ENCODE results near the gene PRRT2.
A peak's percentile ranks its signal among the peaks of the same experiment; 100 is the strongest.
"Not testable (repeated sequence)": the region's sequence is repeated elsewhere in the genome, so short reads cannot be mapped to it uniquely, and the experiment has no call there.

Gene PRRT2

DNA sequence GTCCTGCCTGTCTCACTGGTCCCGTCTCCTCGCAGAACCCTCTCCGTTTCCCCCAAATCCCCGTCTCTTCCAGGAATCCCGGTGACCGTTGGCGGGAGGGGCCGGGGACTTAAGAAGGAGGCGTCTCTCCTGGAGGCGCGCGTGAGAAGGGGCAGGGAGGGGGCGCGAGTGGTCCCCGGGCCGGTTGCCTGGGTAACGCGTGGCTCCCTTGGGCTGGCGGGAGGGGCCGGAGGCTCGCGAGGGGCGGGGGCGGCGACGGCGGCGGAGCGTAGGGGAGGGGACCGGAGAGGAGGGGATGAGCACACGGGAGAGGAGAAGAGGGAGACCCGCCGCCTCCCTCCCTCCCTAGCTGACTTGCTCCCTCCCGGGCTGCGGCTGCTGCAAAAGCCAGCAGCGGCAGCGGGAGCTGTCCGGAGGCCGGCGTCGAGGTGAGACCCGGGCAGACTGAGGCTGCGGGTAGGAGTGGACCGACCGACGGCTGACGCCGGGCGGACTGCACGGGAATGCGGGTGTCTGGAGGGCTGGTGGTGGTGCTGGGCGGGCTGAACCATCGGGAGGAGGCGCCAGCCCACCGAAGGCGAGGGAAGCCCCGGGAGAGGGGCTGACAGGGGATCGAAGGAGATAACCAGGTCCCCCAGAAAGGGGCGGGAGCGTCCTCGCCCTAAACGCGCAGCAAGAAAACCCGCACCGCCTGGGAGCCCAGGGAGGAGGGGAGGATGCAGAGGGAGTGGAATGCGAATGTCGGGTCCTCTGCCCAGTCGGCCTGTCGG is at the start of gene PRRT2:
TSS of gene PRRT2 (plus strand) at position 298 of the 770 bp plus-strand sequence. CDS start 862 bp downstream, outside the sequence.
- peak; percentile 20 for DNase-seq

DNA sequence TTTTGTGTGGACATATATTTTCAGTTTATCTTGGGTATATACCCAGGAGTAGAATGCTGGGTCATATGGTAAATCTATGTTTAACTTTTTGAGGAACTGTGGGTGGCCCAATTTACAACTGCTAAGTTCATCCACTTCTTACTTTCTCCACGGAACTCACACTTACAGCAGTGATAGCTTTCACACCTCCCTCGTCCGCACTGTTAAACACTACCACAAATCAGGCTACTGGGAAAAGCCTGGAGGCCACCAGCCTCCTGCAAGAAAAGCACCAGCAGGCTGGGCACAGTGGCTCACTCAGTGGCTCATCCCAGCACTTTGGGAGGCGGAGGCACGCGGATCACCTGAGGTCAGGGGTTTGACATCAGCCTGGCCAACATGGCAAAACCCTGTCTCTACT is 48.7 kb upstream of the PRRT2 start:
- no peak for DNase-seq

DNA sequence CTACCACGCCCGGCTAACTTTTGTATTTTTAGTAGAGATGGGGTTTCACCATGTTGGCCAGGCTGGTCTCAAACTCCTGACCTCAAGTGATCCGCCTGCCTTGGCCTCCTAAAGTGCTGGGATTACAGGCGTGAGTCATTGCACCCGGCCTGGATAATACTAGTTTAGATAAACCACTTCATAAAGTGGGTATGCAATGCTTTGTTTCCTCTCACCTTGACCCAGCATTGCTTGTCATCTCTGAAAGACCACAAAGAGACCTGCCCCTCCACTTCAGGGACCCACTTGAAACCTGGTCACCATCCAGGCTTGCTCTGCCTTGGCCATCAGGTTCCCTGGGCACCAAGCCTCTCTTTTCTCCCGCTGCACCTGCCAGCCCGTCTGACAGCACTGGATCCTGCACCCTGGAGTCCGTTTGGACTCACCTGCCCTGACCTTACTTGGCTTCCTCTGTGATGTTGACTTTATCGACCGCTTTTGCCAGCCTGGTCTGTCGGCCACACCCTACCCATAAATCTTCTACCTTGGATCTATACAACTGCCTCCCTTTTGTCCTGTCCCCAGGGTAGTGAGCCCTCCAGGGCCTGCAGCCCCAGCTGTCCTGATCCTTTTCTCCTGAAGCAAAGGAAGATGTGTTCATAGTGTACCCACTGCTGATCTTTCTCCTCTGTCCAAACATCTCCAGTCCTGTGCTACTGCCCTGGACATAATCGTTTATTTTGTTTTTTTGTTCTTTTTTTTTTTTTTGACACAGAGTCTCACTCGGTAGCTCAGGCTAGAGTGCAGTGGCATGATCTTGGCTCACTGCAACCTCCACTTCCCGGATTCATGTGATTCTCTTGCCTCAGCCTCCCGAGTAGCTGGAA is 46.6 kb upstream of the PRRT2 start:
- DNase-seq: peak; percentile 66

DNA sequence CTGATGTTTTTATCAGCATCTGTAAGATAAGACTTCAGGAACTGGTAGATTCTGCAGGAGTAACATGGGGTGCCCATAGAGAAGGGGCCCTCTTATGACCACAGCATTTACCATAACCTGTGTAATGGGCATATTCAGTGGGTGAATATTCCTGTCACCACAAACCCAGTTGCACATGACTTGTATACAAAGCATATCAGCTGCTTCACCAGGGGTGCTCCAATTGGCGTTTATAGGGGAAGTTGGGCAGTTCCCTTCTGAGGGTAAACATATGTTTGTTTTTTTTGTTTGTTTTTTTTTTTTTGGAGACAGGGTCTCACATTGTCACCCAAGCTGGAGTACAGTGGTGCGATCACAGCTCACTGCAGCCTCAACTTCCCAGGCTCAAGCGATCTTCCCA is 45.4 kb upstream of the PRRT2 start:
- no peak for DNase-seq

DNA sequence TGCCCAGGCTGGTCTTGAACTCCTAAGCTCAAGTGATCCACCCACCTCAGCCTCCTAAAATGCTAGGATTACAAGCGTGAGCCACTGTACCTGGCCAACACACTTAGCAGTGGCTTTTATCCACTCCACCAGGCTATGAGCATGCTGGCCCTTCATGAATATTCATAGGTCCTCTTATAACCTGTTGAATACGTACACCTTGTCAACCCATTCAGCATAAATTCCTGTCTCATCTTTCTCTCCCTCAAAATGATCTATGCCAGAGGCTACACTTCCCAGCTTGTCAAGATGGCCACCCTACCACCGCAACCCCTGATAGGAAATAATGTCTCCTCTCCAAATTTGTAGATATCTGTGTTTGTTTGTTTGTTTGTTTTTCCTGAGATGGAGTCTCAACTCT is 44.9 kb upstream of the PRRT2 start:
- DNase-seq: no peak

DNA sequence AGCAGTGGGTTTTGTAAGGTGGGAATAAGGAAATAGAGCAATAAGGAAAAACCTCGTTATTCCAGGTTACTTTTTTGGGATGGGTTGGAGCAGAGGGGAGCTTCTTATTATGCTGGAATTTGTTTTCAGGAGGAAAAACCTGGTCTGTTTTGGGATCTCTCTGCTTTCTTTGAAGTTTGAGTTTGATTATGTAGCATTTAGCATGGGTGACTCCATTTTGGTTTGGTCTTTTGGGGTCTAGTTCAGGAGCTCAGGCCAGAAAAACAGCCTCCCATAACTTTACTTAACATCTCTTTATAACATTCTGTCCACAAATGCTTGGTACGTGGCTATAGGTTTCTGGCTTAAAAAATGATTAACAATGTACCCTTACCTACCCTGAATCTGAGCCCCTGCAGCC is 42.5 kb upstream of the PRRT2 start:
- DNase-seq: no peak

DNA sequence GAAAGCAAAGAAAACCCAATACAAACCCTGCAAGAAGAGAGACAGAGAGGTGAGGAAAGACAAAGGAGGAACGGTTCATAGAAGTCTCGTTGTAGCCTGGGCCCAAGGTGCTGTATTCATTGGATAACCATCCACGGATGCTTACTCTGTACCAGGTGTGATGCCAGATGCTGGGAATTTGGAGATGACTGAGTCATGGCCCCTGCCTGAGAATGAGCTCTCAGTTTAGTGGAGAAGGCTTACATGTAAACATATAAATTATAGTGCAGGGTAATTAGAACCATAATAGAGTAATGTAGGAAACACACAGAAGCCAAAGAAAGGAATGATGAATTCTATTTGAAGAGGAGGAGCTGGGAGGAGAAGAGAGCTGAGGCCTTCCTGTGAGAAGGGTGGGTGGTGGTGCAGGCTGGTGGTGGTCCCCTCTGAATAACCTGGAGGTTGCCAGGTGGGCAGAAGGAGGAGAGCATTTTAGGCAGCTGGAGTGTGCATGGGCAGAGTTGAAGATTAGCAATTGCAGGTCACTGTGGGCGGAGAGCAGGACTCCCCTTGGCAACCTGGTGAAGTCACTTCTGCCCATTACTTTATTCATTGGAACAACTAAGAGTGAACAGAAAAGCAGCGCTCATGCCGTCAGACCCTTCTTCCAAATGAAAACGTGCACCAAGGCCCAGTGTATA is 41.6 kb upstream of the PRRT2 start:
- no peak for DNase-seq

DNA sequence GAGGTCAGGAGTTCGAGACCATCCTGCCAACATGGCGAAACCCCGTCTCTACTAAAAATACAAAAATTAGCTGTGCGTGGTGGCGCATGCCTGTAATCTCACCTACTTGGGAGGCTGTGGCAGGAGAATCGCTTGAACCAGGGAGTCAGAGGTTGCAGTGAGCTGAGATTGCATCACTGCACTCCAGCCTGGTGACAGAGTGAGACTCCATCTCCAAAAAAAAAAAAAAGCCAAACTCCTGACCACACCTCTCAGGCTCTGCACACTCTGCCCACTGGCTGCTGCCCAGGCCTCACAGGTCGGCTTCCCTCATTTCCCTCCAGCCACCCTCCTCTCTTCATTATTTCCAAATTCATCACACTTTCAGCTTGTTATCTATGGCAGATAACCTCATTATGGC is 39.7 kb upstream of the PRRT2 start:
- not testable (repeated sequence) for DNase-seq

DNA sequence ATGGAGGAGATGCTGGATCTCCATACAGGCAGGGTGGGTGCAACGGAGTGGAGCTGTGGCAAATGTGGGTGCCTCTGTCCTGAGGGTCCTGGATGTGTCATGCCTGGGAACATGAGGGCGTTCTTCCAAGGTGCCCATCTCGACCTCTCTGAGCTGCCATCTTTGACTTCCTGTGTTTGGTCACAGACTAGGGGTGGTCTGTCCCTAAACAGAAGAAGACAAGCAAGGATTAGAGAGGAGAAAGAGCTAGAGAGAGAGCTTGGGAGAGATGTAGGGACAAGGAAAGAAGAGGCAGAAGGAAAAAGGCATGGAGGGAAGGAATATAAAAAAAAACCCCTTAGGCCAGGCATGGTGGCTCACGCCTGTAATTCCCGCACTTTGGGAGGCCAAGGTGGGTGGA is 37.3 kb upstream of the PRRT2 start:
- no peak for DNase-seq

DNA sequence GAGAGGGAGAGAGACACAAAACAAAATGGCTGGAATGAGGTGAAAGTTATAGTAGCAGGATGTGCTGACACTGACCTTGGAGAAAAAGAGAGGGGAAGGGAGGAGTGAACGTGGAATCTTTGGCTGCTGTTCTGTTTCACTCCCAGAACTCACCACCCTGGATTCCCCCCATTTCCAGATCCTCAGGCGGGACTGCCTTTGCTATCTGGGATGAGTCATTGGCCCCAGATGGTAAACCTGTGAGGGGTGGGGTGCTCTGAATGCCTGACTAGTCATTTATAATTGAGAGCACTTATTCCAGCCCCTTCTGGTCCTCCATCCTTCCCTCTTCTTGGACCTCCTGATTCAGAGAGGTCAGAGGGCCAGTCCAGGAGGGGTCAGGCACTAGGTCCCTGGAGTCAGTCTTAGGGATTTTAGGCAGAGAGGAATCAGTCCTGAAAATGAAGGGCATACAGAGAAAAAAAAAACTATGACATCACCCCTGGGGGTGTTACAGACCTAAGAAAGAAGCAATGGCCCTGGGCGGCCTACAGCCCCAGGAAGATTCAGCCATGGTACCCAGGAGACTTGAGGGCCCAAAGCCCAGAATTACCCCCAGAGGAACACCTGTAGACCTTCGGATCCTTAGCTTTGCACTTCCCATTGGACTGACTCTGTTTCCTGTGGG is 36.1 kb upstream of the PRRT2 start:
- DNase-seq: no peak

DNA sequence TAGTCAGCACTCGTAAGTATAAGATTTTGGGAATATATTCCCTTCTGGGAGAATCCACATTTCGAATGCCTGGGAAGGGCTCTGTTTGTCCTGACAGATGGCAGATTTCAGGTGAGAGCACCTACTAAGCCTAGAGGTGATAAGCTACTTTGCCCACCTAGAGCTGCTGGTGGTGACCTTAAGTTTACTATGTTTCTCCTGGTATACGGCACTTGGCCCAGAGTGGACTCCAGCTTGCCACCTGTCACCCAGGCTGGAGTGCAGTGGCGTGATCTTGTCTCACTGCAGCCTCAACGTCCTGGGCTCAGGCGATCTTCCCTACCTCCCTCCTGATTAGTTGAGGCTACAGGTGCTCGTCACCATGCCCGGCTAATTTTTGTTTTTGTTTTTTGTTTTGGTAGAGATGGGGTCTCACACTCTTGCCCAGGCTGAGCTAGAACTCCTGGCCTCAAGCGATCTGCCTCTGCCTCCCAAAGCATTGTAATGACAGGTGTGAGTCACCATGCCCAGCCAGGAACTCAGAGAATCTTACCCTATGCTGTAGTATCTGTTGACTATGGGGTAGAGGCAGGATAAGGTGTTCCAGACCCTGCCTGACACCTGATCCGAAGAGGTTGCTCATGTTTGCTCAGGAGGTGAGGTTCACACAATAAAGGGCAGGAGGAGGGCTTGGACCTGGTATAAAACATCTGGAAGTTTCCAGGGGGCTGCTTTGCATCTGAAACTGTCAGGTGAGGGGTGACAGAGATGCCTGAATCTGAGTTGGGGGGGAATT is 34.2 kb upstream of the PRRT2 start, which contains the start of gene ZG16:
TSS of gene ZG16 (plus strand) at position 681 of the 775 bp plus-strand sequence. CDS start 1,011 bp downstream, outside the sequence.
- no peak for DNase-seq

DNA sequence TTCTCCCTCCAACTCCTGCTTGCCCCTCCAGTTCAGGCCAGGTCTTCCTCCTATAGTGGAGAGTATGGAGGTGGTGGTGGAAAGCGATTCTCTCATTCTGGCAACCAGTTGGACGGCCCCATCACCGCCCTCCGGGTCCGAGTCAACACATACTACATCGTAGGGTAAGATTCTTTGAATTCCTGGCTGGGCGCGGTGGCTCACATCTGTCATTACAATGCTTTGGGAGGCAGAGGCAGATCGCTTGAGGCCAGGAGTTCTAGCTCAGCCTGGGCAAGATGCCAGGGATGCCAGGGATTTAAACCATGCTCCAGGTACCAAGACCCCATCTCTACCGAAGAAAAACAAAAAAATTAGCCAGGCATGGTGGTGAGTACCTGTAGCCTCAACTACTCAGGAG is 32.5 kb upstream of the PRRT2 start:
- DNase-seq: no peak

DNA sequence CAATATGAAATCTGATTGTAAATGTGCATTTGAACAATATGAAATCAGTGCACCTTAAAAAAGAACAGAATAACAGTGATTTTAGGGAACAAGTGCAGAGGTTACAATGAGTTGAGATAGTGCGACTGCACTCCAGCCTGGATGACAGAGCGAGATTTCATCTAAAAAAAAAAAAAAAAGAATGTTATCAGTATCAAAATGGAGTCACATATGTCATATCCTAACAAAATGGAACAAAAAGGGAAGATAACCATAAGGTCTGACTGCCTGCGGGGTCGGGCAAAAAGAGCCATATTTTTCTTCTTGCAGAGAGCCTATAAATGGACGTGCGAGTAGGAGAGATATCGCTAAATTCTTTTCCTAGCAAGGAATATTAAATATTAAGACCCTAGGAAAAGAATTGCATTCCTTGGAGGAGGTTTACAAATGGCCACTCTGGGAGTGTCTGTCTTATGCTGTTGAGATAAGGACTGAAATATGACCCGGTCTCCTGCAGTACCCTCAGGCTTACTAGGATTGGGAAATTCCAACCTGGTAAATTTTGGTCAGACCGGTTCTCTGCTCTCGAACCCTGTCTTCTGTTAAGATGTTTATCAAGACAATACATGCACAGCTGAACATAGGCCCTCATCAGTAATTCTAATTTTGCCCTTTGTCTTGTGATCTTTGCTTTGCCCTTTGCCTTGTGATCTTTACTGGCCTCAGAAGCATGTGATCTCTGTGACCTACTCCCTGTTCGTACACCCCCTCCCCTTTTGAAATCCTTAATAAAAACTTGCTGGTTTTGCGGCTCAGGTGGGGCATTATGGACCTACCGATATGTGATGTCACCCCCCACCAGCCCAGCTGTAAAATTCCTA is 28.7 kb upstream of the PRRT2 start:
- not testable (repeated sequence) for DNase-seq

DNA sequence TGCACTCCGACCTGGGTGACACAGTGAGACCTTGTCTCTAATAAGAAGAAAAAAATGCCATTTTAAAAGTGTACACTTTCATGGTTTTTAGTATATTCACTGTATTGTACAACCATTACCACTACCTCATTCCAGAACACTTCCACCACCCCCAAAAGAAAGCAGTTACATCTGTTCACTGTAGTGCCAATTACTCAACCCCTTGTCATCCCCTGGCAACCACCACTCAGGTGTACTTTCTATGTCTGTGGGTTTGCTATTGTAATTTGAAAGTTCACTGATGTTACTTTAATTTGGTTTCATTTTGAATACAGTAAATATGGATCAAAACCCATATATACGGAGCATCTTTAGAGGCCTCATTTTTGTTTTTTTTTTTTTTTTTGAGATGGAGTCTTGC is 27.8 kb upstream of the PRRT2 start:
- no peak for DNase-seq

DNA sequence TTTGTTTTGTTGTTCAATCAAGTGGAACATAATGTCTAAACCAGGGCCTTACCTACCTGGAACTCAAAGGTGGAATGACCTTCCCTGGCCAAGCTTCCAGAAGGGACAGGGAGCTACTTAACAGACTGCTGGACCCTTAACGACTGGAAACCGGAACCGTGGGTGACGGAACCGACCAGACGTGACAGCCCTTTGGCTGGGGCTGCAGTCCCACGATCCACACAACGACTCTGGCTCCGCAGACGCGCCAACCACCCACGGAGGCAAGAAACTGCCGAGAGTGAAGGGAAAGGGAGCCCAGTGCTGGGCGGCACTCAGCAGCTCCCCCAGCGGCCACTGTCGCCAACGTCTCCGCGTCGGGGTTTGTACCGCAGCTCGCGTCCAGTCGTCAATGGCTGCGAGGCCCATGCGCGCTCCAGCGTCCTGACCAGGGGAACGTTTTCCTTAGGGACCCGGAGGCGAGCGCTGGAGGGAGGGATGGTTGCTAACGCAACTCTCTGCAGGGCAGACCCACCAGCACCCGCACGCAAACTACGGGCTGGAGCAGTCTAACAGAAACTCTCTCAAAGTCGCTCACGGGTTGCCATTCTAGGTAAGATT is 27.0 kb upstream of the PRRT2 start:
- DNase-seq: no peak

DNA sequence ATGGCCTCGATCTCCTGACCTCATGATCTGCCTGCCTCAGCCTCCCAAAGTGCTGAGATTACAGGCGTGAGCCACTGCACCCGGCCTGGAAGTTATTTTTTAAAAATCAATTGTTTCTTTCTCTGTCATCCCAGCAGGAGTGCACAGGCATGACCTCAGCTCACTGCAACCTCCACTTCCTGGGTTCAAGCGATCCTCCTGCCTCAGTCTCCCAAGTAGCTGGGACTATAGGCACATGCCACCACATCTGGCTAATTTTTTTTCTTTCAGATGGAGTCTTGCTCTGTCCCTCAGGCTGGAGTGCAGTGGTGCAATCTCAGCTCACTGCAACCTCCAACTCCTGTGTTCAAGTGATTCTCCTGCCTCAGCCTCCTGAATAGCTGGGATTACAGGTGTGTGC is 24.8 kb upstream of the PRRT2 start:
- DNase-seq: not testable (repeated sequence)

DNA sequence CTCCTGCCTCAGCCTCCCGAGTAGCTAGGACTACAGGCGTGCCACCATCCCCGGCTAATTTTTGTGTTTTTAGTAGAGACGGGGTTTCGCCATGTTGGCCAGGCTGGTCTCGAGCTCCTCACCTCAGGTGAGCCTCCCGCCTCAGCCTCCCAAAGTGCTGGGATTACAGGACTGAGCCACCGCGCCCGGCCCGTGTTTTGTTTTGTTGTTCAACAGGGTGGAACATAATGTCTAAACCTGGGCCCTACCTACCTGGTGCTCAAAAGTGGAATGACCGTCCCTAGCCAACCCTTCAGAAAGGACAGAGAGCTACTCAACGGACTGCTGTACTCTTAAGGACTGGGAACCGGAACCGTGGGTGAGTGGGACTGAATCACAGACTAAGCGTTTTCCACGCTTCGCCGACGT is 22.2 kb upstream of the PRRT2 start:
- DNase-seq: no peak

DNA sequence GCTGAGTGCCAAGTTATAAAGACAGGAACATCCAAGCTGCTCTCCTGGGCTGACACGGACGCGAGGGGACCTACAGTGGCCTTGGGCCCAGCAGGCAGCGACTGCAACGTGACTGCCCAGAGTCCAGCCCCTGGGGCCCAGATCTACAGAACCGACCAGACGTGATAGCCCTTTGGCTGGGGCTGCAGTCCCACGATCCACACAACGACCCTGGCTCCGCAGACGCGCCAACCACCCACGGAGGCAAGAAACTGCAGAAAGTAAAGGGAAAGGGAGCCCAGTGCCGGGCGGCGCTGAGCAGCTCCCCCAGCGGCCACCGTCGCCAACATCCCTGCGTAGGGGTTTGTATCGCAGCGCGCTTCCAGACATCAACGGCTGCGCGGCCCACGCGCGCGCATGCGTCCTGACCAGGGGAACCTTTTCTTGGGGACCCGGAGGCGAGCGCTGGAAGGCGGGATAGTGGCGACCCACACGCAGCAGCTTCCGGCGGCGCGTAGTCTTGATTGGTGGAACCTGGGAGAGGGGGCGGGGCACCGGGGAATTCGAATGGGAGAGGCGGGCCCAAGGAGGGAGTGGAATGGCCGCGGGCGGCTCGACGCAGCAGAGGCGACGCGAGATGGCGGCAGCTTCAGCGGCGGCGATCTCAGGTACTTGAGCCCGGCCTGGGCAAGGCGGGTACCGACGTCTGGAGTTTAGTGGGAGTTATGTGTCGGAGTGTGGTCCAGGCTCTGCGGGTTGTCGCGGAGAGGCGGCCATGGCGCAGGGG is 21.6 kb upstream of the PRRT2 start, which contains the start of gene KIF22:
TSS of gene KIF22 (plus strand) at position 569 of the 766 bp plus-strand sequence. CDS start at position 578, 9 bp downstream.
- peak; percentile 97 for DNase-seq

Measured in NCI-H2107 (cell line).